Activated T-cell treated with anti-CD3 and anti-CD28 coated beads for 4 hours (primary cell): Measurements from ENCODE around the gene MANEAL.

Experiments used
- DNase-seq: peaks from one replicate; pipeline ENCODE4 v3.0.0-alpha.2; 2020

The MANEAL gene

GRCh38 chr1:37831109-37831508 is 37.5 kb downstream of the MANEAL start:
- no peak for DNase-seq

DNA sequence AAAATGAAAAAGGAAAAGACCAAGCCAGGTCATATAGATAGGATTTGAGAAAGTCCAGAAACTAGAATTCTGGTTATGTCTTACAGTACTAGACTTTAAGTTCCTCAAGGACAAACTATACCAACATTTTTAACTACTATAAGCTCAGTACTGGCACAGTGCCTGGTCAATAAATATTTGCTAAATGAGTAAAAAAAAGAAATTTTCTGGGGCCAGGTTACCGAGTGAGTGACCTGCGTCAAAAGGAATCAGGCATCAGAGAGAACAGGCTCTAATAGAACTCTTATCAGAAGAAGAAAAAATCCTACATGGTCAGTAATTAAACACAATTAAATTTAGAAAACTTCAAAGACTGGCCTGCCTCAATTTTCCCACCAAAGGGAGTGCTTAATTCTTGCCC is 38.2 kb downstream of the MANEAL start:
- no peak for DNase-seq

GRCh38 chr1:37836788-37837187 is 43.1 kb downstream of the MANEAL start:
- no peak for DNase-seq

DNA sequence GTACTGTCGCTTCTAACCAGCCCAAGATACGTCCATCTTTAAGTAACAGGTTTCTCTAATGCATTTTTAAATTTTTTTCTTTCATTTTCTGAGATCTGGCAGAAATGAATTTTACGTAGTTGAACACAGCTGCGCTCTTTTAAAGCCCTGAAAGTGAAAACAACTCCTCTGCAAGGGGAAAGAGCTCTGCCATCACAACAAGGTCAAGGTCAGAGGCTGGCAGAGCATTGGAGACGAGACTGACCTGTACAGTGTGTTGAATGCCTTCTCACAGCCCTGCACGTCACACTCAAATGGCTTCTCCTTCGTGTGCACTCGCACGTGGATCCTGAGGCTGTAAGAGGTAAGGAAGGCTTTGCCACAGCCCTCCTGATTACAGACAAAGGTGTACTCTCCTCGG is 46.0 kb downstream of the MANEAL start:
- no peak for DNase-seq

GRCh38 chr1:37840711-37841110 is 47.1 kb downstream of the MANEAL start:
- DNase-seq: no peak

- DNase-seq: no peak
Measured at GRCh38 chr1:37841652-37842051, 48.0 kb downstream of the MANEAL start.

DNA sequence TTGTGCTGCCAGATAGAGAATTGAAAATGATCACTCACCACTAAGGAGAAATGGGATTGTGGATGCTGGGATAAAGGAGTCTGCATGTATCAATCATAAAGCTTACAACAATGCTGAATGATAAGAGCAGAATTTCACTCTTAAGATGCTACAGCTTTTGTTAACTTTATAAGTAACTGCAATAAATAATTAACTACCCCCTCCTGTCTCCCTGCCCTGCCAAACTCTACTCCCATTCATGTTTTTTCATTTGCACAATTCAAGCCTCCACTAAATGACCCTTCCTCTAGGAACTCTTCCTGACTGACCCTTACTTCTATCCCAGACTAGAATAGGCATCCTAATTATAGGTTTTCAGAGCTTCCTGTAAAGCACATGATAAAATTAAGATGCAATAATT is 50.9 kb downstream of the MANEAL start:
- DNase-seq: no peak

DNA sequence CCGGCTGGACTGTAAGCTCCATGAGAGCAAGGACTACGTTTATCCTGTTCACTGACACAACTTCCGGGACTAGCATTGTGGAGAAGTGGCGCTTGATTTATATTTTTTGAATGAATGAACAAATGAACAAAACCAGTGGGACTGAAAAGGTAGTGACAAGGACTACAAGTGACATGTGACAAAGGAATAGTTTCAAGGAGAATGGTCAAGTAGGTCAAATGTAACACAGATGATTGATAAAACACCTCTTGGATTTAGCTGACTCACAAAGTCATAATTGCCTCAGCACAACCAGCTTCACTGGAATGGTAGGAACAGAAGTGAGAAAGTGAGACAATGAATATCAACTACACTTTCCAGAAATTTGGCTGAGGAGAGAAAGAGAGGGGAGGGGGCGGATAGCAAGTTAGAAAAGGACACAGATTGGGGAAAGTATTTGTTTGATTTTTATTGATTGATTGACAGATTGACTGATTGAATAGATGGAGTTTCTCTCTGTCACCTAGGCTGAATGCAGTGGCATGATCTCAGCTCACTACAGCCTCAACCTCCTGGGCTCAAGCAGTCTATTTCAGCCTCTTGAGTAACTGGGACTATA is 51.5 kb downstream of the MANEAL start:
- DNase-seq: no peak

DNA sequence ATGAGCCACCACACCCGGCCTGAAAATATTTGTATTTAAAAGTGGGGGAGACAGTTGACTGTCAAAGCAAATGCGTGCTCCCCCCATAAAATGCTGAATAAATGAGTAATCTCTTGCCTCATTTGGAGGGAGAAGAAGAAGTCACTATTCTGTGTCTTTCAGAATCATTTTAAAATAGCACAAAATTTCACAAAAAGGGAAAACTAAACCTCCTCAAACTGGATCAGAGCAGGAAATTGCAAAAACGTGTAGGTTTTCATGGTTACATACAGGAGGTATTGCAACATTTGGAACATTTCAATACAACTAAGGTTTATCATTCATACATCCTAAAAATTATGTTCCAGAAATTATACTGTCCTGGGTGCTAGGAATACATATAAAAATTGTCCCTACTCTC is 52.1 kb downstream of the MANEAL start:
- DNase-seq: no peak

DNA sequence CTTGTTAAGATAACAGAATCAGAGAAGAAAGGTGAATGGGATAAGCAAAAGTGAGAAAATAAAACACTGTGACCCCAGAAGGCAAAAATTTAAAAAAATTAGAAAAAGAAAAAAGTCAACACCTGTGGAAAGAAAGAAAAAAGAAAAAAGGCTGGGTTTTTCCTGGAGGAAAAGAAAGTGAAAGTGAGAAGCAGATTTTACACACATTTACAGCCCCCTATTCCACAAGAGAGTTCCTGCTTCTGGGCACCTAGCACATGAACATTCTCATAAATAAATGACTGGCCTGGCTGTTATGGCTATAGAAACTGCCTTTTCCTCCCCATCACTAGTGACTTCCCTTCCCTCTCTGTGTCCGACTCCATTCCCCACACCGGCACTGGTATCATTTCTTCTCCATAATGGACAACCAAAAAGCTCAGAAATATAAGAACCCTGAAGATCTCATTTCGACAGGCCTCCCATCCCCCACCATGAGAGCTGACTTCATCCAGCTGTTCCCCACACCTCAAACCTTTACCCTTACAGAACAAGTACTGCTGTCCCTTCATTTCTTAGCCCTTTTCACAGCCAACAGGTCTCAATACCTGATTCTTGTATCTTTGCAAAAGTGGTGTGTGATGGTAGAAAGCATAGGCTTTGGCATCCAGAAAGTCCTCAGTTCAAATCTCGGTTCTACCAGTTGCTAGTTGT is 53.1 kb downstream of the MANEAL start:
- no peak for DNase-seq

- no peak for DNase-seq
Measured at GRCh38 chr1:37849480-37849879, 55.8 kb downstream of the MANEAL start.

GRCh38 chr1:37850352-37850955 is 56.8 kb downstream of the MANEAL start:
- DNase-seq: no peak
